Breast epithelium (tissue), 4 donors: Measurements from ENCODE around the gene CTTN. TPM values are rescaled to one million over a fixed set of nuclear protein-coding genes. Genes with fewer than 3 reads are reported as not detected.

ENCODE experiments used
- DNase-seq, 2 donors: peaks; one replicate each; pipeline ENCODE4 v3.0.0-alpha.2; 2019; ENCODE audit warnings: low spot score in 2 of 2
- H3K27ac ChIP-seq, 2 donors: fragments of 200-600 bp; sonication (generic) in 1 of 2; one replicate each; pipeline ENCODE4 v1.5.1; 2016 to 2019; ENCODE audit warnings: mild to moderate bottlenecking in 1 of 2
- H3K27me3 ChIP-seq, 2 donors: fragments of 200-600 bp; sonication (generic) in 1 of 2; one replicate each; pipeline versions ENCODE4 v1.5.1 to v1.6.0; 2017 to 2019; ENCODE audit warnings: control low read depth in 1 of 2, mild to moderate bottlenecking in 1 of 2
- H3K36me3 ChIP-seq: fragments of 200-600 bp; one replicate; pipeline ENCODE4 v1.5.1; 2019
- H3K4me1 ChIP-seq, 2 donors: fragments of 200-600 bp; sonication (generic); one replicate each; pipeline ENCODE4 v1.5.1; 2016 to 2019; ENCODE audit warnings: control low read depth in 1 of 2
- H3K4me3 ChIP-seq, 3 donors: fragments of 200-600 bp; sonication (generic); 1 replicate in 2 of 3; 2 replicates in 1 of 3; pipeline ENCODE4 v1.5.1; 2016 to 2019; ENCODE audit warnings: mild to moderate bottlenecking in 3 of 3, moderate library complexity in 2 of 3
- H3K9me3 ChIP-seq, 2 donors: fragments of 200-600 bp; sonication (generic) in 1 of 2; one replicate each; pipeline ENCODE4 v1.5.1; 2016 to 2019; ENCODE audit warnings: control low read depth in 1 of 2
- POLR2A ChIP-seq: fragments of 450-650 bp; IDR thresholded peaks from one replicate; pipeline ENCODE4 v1.6.1; 2016; ENCODE audit warnings: antibody characterized with exemption, mild to moderate bottlenecking, moderate library complexity
- POLR2AphosphoS5 ChIP-seq, 3 donors: sonication (generic); formaldehyde crosslinking; IDR thresholded peaks; one replicate each; pipeline ENCODE4 v1.6.1; 2017; ENCODE audit warnings: antibody characterized with exemption in 3 of 3
- intact Hi-C: fragments of 100-400 bp; cut with DNase I; formaldehyde crosslinking; loops from one replicate; pipeline ENCODE4 v1.15.1; 2023; ENCODE audit warnings: low total_unique reads
- total RNA-seq, 3 donors: library from RNA; depleted of rRNA; stranded (reverse); fragments of >200 nt; gene quantifications; one replicate each; pipeline ENCODE4 v1.1.0, GENCODE V29; 2016
- TF ChIP-seq, protein P1 (sequence below), 3 donors: fragments of 450-650 bp; IDR thresholded peaks; one replicate each; pipeline ENCODE4 v1.5.1; 2016 to 2017; ENCODE audit warnings: antibody characterized with exemption in 3 of 3, mild to moderate bottlenecking in 3 of 3, moderate library complexity in 3 of 3

Gene CTTN
- total RNA-seq, 3 donors from 2014 or later: 283 to 306 (median 285) TPM

DNA sequence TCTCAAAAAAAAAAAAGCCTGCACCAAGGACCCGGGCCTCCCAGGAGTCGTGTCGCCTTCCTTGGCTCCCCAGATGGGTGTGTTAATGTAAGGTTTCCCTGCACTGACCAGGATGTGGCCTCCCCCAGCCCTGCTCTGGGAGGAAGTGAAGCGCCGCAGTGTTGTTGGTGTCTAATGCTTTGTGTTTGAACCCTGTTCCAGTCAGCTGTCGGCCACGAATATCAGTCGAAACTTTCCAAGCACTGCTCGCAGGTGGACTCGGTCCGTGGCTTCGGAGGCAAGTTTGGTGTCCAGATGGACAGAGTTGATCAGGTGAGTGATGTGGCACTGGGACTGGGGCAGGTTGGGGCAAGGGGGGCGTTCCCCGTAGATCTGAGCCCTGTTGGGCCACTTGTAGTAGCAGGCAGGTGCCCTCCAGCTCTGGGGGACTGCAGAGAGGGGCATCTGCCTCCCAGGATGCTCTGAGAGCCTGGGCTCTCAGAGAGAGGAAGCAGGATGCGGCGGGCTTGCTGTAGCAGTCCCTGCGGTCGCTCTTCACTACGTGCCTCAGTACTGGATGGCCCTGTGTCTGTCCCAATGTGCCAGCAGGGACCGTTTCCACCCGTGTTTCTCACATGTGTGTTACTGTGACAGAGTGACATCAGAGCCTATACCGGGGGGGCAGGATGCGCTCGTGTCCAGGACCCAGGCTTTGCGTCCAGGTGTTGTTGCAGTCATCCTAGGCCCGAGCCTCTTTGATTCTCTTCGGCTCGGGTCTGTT is 16.2 kb downstream of the CTTN start:
- Histone ChIP-seq H3K4me3 (no peak overlapping the region), H3K9me3 (no peaks in the 10 kb centered on the region), H3K36me3 (peaks cover 18% of the 10 kb centered on the region), H3K27ac (peak overlapping the region in 1 of 2 donors; percentile 27), H3K4me1 (no peaks in the 10 kb centered on the region), H3K27me3 (no peaks in the 10 kb centered on the region)
- TF ChIP-seq POLR2AphosphoS5 (IDR thresholded peaks at IDR 0.05) (no peak), POLR2A (no peak)
- TF ChIP-seq, protein P1, sequence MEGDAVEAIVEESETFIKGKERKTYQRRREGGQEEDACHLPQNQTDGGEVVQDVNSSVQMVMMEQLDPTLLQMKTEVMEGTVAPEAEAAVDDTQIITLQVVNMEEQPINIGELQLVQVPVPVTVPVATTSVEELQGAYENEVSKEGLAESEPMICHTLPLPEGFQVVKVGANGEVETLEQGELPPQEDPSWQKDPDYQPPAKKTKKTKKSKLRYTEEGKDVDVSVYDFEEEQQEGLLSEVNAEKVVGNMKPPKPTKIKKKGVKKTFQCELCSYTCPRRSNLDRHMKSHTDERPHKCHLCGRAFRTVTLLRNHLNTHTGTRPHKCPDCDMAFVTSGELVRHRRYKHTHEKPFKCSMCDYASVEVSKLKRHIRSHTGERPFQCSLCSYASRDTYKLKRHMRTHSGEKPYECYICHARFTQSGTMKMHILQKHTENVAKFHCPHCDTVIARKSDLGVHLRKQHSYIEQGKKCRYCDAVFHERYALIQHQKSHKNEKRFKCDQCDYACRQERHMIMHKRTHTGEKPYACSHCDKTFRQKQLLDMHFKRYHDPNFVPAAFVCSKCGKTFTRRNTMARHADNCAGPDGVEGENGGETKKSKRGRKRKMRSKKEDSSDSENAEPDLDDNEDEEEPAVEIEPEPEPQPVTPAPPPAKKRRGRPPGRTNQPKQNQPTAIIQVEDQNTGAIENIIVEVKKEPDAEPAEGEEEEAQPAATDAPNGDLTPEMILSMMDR (IDR thresholded peaks at IDR 0.05): no peak
- DNase-seq: no peak
- intact Hi-C loops: no loop called here

DNA sequence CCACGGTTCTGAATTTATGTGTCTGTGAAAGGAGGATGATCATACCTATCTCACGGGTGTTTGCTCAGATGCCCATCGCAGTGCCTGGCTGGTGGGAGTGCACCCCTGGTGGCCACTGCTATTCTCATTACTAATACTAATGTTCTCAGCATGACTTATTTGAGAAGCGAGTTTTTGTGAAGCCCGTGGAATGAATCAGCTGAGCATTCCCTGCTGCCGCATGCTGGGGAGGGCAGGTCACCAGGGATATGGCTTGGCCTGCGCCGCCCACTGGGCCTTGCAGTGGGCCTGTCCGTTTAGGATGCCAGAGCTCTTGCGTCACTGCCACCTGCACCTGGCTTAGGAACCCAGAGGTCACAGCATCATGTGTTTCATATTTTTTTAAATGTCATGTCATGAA is 16.9 kb downstream of the CTTN start:
- intact Hi-C loops: no loop called here
- Histone ChIP-seq H3K27me3 (no peaks in the 10 kb centered on the region), H3K36me3 (peaks cover 13% of the 10 kb centered on the region), H3K9me3 (no peaks in the 10 kb centered on the region), H3K4me3 (no peak overlapping the region), H3K27ac (peak overlapping the region in 1 of 2 donors; percentile 62), H3K4me1 (no peaks in the 10 kb centered on the region)
- TF ChIP-seq POLR2A: no peak
- TF ChIP-seq, protein P1 (IDR thresholded peaks at IDR 0.05): peak in 1 of 3 donors; percentile 15
- DNase-seq: no peak

DNA sequence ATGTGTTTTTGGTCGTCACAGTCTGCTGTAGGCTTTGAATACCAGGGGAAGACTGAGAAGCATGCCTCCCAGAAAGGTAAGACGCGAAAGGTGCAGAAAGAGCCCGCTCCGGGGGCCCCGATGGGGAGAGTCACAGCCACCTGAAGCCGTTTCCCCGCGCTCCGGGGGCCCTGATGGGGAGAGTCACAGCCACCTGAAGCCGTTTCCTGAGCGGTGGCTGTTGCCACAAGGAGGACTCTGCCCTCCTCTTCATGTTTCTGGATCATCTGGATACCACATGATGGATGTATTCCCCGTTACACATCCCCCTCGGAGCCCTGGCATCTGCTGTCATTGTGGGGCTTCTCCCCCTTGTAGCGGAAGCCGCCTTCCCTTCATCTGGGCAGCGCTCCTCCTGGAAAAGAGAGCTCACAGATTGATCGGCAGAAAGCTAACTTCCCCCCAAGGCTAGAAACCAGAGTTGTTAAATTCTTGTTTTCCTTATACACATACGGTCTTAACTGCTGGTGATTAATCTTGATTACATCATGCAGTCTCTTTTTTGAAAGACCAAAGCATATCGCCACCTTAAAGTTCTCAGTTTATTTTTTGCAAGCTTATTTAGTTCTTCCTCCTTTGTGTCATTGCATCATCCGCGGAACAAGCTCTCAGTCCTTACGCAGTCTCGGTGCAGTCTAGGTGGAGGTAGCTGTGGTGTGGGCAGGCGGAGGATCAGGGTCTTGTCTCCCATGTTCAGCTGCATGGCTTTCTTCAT is 17.5 kb downstream of the CTTN start:
- Histone ChIP-seq H3K4me1 (no peaks in the 10 kb centered on the region), H3K4me3 (no peak overlapping the region), H3K27ac (peak overlapping the region; percentile 40 to 62), H3K9me3 (no peaks in the 10 kb centered on the region), H3K27me3 (no peaks in the 10 kb centered on the region), H3K36me3 (peaks cover 13% of the 10 kb centered on the region)
- no peak for TF ChIP-seq POLR2A
- no peak for TF ChIP-seq POLR2AphosphoS5 (IDR thresholded peaks at IDR 0.05)
- TF ChIP-seq, protein P1 (IDR thresholded peaks at IDR 0.05): no peak
- no peak for DNase-seq
- intact Hi-C loops: no loop called here

DNA sequence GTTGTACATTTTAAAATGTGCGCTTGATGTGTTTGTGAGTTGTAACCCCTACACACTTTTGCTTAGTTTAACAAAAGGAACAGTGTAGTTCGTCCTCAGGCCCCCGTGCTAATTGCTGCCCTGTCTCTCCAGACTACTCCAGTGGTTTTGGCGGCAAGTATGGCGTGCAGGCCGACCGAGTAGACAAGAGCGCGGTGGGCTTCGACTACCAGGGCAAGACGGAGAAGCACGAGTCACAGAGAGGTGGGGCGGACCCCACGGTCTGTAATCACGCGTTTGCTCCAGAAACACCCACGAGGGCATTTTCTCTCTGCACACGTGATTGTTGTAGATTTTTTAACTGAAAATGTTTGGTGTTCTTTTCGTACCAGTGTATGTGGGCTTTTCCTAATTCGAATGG is 18.6 kb downstream of the CTTN start:
- intact Hi-C loops: no loop called here
- no peaks in the 10 kb centered on the region for H3K27me3 ChIP-seq
- H3K4me1 ChIP-seq: no peaks in the 10 kb centered on the region
- H3K4me3 ChIP-seq: no peak overlapping the region
- H3K36me3 ChIP-seq: peaks cover 13% of the 10 kb centered on the region
- no peak for TF ChIP-seq POLR2AphosphoS5 (IDR thresholded peaks at IDR 0.05)
- TF ChIP-seq, protein P1 (IDR thresholded peaks at IDR 0.05): no peak
- TF ChIP-seq POLR2A: no peak
- H3K9me3 ChIP-seq: no peaks in the 10 kb centered on the region
- DNase-seq: no peak
- H3K27ac ChIP-seq: no peak overlapping the region

DNA sequence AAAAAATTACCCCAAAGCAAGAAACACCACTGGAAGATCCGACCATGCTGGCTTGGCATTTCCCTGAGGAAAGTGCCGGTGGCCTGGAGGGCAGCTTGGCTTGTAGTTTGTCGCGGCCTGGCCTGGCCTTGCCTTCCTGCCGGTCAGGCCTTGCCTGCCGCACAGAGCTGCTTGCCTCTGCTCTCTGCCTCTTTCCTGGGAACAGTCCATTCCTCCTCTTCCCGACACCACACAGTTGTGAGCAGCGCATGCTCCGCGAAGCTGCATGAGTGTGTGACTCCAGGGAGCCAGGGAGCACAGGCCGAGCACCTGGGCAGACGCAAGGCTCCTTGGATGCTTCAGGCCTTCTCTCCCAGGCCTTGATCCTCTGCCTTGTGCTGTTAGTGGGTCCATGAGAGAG is 19.8 kb downstream of the CTTN start:
- no peak for TF ChIP-seq POLR2AphosphoS5 (IDR thresholded peaks at IDR 0.05)
- TF ChIP-seq, protein P1 (IDR thresholded peaks at IDR 0.05): no peak
- TF ChIP-seq POLR2A: no peak
- Histone ChIP-seq H3K27ac (no peak overlapping the region), H3K9me3 (no peaks in the 10 kb centered on the region), H3K36me3 (peaks cover 13% of the 10 kb centered on the region), H3K4me3 (no peak overlapping the region), H3K4me1 (no peaks in the 10 kb centered on the region), H3K27me3 (no peaks in the 10 kb centered on the region)
- no peak for DNase-seq
- intact Hi-C loops: no loop called here
